GM21529 (cell line): ENCODE data around the gene CLK2.

Source experiments
- ATAC-seq: cut with Tn5 transposase; IDR thresholded peaks from one replicate; pipeline ENCODE4 v1.9.1; 2021; ENCODE audit not compliant: unreplicated experiment

CLK2 gene

DNA sequence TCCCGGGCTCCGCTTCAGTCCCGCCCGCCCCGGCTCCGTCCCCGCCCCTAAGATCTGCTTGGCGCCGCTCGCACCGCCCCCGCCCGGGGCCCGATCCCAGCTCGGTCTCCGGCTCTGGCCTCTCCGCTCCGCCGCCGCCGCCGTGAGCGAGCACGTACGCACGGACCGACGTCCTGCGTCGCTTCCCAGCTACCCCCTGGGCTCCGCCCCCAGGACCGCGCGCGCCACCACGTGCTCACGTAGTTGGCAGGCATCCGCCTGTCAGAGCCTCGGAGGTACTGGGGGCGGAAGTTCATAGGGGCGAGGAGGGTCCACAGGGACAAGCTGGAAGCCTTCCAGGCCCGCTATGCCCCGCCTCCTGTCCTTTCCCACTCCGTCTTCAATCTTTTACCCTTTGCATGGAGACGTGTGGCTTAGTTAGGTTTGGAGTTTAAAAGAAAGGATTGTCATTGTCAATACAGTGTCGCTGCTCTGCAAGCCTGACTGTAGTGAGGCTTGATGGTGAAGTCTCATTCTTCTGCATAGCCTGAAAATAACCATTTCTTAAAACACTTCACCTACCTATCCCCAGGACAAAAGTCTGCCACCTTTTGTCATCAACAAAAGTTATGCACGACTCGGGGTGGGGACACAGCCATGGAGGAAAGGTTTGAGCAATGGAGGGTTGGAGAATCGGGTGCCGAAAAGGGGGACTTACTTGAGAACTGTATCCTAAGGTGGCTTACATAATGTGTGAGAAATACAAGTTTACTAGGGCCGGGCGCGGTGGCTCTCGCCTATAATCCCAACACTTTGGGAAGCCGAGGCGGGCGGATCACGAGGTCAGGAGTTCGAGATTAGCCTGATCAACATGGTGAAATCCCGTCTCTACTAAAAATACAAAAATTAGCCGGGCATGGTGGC lies at the start of gene CLK2:
Gene CLK2, minus strand, starts transcription at position 162 of the 903 bp plus-strand sequence. CDS start 2,527 bp downstream, outside the sequence.
- ATAC-seq = peak; percentile 75

DNA sequence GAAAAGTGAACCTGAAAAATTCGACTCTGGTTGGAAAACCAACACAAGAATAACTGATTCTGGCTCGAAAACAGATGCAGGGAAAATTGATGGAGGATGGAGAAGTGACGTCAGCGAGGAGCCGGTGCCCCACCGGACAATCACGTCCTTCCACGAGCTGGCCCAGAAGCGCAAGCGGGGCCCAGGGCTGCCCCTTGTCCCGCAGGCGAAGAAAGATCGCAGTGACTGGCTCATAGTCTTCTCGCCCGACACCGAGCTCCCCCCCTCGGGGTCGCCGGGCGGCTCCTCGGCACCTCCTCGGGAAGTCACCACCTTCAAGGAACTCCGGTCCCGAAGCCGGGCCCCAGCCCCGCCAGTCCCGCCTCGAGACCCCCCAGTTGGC lies 49.3 kb upstream of the CLK2 start:
- no peak for ATAC-seq

DNA sequence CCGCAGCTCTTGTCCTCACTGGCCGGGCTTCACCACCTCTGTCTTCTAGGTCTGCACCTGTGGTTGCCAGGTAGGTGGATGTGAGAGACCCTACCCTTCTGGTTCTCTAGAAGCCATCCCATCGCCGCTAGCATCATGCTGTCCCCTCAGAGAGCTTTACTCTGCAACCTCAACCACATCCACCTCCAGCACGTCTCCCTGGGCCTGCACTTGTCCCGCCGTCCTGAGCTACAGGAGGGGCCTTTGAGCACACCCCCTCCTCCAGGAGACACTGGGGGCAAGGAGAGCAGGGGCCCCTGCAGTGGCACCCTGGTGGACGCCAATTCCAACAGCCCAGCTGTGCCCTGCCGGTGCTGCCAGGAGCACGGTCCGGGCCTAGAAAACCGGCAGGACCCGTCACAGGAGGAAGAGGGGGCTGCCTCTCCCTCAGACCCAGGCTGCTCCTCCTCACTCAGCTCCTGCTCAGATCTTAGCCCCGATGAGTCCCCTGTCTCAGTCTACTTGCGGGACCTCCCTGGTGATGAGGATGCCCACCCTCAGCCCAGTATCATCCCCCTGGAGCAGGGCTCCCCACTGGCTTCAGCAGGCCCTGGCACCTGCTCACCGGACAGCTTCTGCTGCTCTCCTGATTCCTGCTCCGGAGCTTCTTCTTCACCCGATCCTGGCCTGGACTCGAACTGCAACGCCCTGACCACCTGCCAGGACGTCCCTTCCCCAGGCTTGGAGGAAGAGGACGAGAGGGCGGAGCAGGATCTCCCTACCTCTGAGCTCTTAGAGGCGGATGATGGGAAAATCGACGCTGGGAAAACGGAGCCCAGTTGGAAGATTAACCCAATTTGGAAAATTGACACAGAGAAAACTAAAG lies 48.6 kb upstream of the CLK2 start:
- no peak for ATAC-seq

DNA sequence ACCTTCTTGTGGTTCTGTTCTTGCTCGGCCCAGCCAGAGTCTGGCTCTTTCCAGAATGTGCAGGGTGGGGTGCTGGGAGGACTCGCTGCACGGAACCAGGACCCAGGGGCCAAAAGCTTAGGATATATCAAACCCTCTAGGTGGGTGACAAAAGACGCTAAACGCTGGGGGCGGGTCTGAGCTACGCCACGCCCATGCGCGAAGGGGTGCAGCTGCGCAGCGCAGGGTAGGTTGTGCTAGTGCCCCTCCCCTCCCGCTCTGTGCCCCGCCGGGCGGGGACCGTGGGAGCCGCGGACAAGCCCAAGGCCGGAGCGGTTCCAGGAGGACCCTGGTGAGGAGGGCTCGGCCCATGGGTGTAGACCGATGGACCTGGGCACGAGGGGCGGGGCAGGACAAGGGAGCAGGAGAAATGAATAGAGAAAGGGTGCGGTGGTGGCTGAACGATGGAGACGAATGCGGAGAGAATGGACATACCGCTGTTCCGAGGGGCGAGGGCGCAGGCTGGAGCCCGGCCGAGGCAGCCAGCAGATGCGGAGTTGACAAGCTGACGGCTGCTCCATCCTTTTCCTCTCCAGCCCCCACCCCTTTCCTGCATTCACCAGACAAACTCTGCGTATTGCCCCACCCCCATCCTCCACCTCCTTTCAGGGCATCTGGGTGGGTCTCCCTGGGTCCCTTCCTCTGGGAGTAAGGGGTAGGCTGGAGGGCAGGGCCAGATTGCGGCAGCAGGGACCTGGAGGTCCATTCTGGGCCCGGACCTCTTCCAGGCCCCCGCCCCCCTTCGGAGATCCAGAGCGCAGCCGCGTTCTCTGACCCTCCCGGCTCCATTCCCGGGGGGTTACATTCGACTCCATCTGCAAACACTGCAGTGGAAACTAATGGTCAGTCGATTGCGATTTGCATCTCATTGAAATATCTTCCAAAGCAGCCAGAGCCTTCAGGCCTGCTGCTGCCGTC lies 47.6 kb upstream of the CLK2 start, which contains the start of gene RUSC1:
Gene RUSC1, plus strand, starts transcription at position 234 of the 957 bp plus-strand sequence. CDS start 880 bp downstream, outside the sequence.
- no peak for ATAC-seq

DNA sequence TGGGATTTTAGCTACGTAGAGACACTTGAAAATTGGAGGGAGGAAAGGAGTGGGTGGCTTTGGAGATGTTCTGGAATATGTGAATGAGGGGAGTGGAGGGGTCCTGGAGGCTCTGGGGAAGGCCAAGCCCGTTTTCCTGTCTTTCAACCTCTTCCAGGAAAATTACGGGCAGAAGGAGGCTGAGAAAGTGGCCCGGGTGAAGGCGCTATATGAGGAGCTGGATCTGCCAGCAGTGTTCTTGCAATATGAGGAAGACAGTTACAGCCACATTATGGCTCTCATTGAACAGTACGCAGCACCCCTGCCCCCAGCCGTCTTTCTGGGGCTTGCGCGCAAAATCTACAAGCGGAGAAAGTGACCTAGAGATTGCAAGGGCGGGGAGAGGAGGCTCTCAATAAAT lies 46.9 kb upstream of the CLK2 start:
- ATAC-seq = no peak

DNA sequence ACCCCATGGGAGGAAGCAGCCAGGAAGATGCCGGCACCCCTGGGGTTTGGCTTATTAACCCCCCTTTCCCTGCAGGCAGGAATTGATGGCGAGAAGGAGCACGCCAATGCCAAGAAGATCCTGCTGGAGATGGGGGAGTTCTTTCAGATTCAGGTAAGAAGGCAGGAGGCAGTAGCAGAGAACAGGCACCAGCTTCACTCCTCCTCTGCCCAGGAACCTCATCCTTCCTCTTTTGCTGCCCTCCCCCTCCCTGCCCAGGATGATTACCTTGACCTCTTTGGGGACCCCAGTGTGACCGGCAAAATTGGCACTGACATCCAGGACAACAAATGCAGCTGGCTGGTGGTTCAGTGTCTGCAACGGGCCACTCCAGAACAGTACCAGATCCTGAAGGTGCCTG lies 46.2 kb upstream of the CLK2 start:
- no peak for ATAC-seq

DNA sequence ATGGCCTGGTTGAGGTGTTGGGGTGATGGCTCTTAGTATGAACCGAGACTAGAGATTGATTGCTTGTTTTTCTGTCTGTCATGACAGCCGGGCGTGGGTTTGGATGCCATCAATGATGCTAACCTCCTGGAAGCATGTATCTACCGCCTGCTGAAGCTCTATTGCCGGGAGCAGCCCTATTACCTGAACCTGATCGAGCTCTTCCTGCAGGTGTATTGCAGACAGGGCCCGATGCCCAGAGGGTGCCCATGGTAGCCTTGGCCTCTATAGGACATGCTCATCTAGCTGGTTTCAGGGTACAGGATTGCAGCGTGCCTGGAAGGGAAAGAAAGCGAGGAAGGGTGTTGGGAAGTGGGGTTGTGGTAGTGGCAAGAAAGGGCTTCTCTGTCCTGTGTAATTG lies 44.8 kb upstream of the CLK2 start:
- no peak for ATAC-seq

DNA sequence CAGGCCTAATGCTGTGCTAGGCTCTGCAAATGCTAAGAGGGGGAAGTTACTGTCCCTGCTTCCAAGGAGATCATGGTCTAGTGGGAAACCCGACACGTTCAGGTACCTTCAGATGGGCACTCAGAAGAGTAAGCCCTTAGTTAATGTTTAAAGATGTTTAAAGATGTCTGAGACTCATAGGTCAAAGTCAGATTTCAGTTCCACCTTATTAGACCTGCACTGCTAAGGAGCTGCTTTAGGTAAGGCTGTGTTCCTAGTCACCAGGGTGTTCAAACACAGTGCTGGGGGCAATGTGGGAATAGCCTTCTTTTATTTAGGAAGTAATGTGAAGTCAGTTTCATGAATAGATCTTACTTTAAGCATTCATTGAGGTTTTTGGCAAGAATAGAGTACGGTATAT lies 43.6 kb upstream of the CLK2 start:
- ATAC-seq = no peak

DNA sequence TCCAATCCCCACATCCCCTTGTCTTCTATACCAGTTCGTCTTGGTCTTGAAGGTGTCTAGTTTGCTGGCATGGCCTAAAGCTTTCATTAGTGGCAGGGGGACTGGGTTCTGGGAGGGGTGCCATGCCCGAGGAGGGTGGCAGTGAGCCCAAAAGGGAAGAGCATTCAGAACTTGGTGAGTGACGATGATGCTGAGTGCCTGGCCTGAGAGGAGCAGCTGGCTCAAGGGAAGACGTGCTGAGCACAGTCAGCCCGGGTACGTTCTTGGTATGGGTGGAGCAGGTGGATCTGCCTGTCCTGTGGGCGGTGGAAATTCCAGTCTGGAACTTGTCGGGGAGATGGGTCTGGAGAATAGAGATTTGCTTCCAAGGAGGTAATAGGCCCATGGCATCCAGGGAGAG lies 40.0 kb upstream of the CLK2 start:
- ATAC-seq = no peak

DNA sequence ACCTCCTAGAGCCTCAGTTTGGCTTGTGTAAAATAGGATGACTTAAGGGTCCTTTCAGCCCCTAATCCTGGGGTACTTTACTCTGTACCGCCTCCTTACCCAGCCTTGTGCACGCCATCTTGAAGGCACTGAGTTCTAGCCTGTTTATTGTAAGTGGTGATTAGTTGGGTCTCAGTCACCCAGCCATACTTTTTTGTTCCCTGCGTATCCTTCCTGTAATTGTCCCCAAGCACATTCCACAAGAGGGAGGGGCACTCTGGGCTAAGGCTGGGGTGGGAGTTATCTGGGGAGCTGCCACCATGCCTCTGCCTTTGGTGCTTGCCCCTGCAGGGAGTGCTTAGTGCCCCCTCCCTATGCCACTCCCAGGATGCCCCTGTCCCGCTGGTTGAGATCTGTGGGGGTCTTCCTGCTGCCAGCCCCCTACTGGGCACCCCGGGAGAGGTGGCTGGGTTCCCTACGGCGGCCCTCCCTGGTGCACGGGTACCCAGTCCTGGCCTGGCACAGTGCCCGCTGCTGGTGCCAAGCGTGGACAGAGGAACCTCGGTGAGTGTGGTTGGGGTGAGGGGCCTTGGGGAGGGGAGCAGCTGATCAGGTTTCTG lies 36.2 kb upstream of the CLK2 start:
- ATAC-seq = no peak

DNA sequence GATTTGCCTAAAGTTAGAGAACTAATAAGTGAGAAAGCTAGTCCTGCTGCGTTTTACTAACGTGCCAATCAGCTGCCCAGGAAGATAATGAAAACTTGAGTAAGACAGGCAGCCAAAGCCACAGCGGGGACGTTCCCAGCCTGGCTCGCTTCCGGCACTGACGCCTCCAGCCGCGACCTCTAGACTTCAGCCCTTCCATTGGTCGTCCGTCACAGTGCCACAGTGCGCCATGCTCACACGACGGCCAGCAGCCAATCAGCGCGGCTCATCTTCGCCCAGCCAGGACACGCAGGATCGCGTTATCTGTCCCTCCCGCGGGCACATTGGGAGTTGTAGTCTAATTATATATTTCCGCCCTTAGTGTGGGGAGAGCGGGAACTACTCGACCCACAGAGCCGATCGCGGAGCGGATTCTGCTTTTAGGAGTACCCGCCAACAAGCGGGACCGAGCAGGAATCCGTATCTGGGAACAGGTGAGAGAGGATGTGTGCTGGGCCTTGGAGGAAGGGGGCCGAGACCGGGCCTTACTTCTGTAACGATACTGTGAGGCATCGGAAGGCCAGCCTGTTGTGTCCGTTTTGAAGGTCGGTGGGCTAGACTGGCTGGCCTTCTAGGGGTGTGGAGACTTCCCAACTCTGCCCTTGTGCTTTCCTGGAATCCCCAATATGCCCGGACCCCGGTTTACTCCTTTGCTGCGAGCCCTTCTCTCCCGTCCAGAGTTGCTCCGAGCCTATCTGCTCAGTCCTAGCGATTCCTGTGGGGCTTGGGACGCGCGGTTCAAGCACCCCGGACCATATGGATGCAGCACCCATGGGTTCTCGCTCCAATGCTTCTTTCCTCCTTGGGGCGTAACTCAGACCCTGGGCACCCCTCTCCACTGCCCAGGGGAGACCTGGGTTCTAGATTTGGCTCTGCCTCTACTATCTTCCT lies 35.5 kb upstream of the CLK2 start, which contains the start of gene FDPS:
Gene FDPS, plus strand, starts transcription at position 374 of the 930 bp plus-strand sequence. CDS start 924 bp downstream, outside the sequence.
- ATAC-seq = peak; percentile 96

DNA sequence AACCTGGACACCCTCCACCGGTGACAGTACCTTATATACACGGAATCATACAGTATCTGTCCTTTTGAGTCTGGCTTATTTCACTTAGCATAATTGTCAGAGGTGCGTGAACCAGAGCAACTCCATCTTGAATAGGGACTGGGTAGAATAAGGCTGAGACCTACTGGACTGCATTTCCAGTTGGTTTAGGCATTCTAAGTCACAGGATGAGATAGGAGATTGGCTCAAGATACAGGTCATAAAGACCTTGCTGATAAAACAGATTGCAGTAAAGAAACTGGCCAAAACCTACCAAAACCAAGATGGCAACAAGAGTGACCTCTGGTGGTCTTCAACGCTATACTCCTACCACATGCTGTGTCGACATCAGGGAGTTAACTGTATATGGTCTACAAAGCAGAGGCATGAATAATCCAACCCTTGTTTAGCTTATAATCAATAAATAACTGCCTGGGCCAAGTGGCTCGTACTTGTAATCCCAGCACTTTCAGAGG lies 34.0 kb upstream of the CLK2 start:
- no peak for ATAC-seq

DNA sequence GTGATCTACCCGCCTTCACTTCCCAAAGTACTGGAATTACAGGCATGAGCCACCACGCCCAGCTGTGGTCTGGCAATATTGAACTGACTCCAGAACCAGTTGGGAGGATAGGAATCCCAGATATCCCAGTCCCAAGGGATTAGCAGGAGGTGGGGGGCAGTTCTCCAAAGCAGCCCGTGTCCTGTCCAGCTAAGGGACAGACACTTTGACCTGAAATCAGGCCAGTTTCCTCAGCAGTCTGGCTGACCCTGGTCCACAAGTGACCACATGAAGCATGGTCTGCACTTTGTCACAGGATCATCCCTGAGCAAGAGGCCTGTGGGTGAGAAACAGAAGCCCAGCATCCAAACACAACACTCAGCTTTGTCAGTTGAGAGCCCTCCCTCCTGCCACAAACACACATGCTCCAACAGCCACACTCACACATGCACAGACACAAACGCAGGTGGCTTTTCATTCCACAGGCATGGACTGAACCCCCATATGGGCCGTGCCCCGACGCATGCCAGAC lies 32.6 kb upstream of the CLK2 start:
- no peak for ATAC-seq

DNA sequence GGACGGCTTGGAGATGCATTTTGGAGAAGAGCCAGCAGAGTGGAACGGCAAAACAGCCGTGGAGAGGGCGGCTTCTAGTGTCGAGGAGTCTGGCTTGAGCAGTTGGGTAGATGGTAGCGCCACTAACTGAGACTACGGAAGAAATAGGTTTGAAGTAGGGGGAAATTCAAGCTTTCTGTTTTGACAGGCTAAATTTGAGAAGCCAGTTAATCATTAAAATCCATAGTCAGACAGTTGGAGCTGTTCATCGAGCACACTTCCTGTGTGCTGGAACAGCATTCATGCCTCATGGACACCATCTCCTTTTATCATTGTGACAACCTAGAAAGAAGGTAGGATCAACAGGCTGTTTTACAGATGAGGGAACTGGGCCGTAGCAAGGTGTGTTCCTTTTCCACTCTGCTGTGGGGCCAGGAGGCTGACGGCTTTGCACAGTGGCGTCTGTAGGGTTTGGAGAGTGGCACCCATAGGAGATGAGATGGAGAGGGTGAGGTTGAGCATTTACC lies 31.3 kb upstream of the CLK2 start:
- no peak for ATAC-seq

DNA sequence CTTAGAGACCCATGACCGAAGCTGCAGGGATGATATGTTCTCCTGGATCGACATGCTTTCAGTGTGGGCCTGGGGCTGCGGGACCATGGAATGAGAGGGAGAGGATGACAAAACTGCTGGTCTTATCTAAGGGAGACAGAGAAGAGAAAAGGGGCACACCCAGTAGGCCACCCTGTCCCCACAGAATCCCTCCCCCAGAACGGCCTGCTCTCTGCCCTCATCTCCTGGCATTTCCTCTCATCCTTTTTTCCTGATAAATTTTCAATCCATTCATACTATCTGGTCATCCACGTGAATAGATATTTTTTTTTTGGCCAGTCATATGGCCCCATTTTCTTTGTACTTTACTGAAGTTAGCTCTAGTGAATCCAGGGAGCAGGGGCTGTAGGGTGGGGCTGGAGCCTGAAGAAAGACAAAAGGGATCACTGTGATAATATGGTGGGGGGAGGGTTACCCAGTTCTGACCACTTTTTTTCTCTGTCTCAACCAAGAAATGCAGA lies 28.1 kb upstream of the CLK2 start, which contains the start of gene PKLR:
Gene PKLR, minus strand, starts transcription at position 97 of the 500 bp plus-strand sequence. Its CDS starts 43 bp downstream, at position 54.
- ATAC-seq = no peak

DNA sequence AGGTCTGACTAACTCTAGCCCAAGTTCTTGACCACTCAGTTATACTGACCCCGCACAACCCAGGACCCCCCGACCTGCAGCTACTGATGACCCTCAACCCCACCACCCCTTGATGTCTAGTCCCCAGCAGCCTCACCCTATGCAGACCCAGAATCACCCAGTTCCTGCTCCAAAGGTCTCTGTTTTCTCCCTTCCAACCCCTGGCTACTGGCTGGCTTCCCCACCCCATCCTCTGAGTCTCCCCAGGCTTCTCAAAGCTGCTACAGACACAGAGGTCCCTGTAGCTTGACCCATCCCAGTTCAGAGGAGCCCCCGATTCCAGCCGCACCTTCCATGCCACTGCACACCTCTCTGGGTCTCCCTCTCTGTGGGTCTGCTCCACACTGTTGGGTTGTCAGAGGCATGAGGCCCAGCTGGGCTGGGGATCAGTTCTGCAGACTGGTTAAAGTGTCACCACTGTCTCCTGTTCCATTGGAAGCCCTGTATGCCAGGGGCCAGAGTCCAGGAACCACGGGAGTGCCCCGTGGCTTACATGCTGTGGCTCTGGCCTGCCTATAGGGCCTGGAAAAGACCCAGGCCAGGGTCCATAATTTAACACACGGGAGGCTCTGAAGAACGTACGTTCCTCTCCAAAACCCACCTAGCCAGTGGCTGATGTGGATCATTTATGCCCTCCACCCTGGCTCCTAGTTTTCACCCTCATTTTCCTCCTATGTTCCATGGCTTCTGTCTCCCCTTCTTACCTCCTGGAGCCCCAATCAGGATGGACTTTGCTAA lies 27.4 kb upstream of the CLK2 start:
- no peak for ATAC-seq

DNA sequence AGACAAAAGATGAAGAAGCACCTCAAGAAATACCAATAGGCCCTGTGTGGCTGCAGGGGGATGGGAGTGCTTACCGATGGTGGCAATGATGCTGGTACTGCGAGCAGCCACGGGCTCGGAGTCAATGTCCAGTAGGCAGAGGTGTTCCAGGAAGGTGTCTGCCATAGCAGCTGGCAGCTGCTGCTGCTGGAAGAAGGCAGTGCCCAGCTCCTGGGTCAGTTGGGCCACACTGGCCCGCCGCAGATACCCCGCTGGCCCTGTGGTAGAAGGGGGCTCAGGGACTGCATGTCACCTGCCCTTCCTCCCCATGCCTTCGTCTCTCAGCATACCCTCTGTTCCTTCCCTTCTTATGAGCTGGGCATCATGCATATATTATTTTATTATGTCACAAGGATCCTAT lies 26.7 kb upstream of the CLK2 start:
- ATAC-seq = no peak
